OCI-LY7 (cell line): ENCODE data around the gene COL16A1. TPM values are rescaled to one million over a fixed set of nuclear protein-coding genes. Genes with fewer than 3 reads are reported as not detected.

ENCODE experiments used
- BruUV-seq: library from RNA; stranded (reverse); fragments of 400-500 nt; replicated peaks from 2 replicates; lab custom pipeline; 2021; lab: Mats Ljungman, UMichigan
- CTCF ChIA-PET: fragments of 300-600 bp; sonication (Branson Sonifier 250); formaldehyde crosslinking; loops from one replicate; lab custom pipeline; 2022; ENCODE audit warnings: antibody characterized with exemption; ENCODE audit not compliant: unreplicated experiment; lab: Charles Lee
- POLR2A ChIA-PET: fragments of 300-600 bp; sonication (Branson Sonifier 250); formaldehyde crosslinking; loops from one replicate; lab custom pipeline; 2022; ENCODE audit warnings: antibody characterized with exemption; lab: Charles Lee
- DNase-seq: peaks from one replicate; pipeline ENCODE4 v3.0.0-alpha.2; 2015; ENCODE audit warnings: low spot score
- H2AFZ ChIP-seq: fragments of 200-600 bp; sonication (generic), shearing (Covaris generic); 2 replicates; pipeline ENCODE4 v1.6.1; 2014; ENCODE audit warnings: mild to moderate bottlenecking, antibody characterized with exemption, low read length, moderate library complexity
- H3K27ac ChIP-seq: fragments of 200-600 bp; sonication (generic); 2 replicates; pipeline ENCODE4 v1.5.1; 2014; ENCODE audit warnings: mixed run types, low read depth, mild to moderate bottlenecking, moderate library complexity, low read length, inconsistent platforms; ENCODE audit not compliant: poor library complexity, severe bottlenecking
- H3K36me3 ChIP-seq: fragments of 200-600 bp; sonication (generic); 2 replicates; pipeline ENCODE4 v1.6.1; 2014; ENCODE audit warnings: mild to moderate bottlenecking, antibody characterized with exemption, low read length, moderate library complexity, mixed read lengths; ENCODE audit not compliant: insufficient read depth
- H3K4me1 ChIP-seq: fragments of 200-600 bp; sonication (generic); 2 replicates; pipeline ENCODE4 v1.5.1; 2014; ENCODE audit warnings: mild to moderate bottlenecking, low read length; ENCODE audit not compliant: insufficient read depth, poor library complexity, severe bottlenecking
- H3K4me2 ChIP-seq: fragments of 200-600 bp; sonication (generic); 2 replicates; pipeline ENCODE4 v1.6.1; 2014; ENCODE audit warnings: mild to moderate bottlenecking, low read length
- H3K4me3 ChIP-seq: fragments of 200-600 bp; sonication (generic); 2 replicates; pipeline ENCODE4 v1.5.1; 2014; ENCODE audit warnings: mild to moderate bottlenecking, low read depth, low read length; ENCODE audit not compliant: poor library complexity, severe bottlenecking
- H3K79me2 ChIP-seq: fragments of 200-600 bp; sonication (generic); 2 replicates; pipeline ENCODE4 v1.6.1; 2016; ENCODE audit warnings: low read depth, mild to moderate bottlenecking, low read length, moderate library complexity, mixed read lengths; ENCODE audit not compliant: insufficient read depth
- H3K9me2 ChIP-seq: fragments of 200-600 bp; sonication (generic); 2 replicates; pipeline ENCODE4 v1.6.1; 2016; ENCODE audit warnings: mild to moderate bottlenecking, low read length, mixed read lengths; ENCODE audit not compliant: insufficient read depth
- H3K9me3 ChIP-seq: fragments of 200-600 bp; sonication (generic); 2 replicates; pipeline ENCODE4 v1.6.1; 2014; ENCODE audit warnings: mild to moderate bottlenecking, mixed run types, low read length, mixed read lengths
- H4K20me1 ChIP-seq: fragments of 200-600 bp; sonication (generic); 2 replicates; pipeline ENCODE4 v1.6.1; 2014; ENCODE audit warnings: mild to moderate bottlenecking, antibody characterized with exemption, low read length, moderate library complexity, mixed read lengths; ENCODE audit not compliant: insufficient read depth
- CTCF ChIP-seq: fragments of 200-600 bp; sonication (generic); conservative IDR thresholded peaks from 2 replicates; pipeline ENCODE4 v1.5.1; 2014; ENCODE audit warnings: mild to moderate bottlenecking, antibody characterized with exemption, low read length, moderate library complexity, mixed read lengths
- EZH2phosphoT487 ChIP-seq: fragments of 200-600 bp; sonication (generic); IDR thresholded peaks from 2 replicates; pipeline ENCODE4 v1.6.1; 2018; ENCODE audit warnings: low read depth, borderline replicate concordance, mild to moderate bottlenecking, mixed run types, antibody characterized with exemption, low read length, moderate library complexity, mixed read lengths
- intact Hi-C: fragments of 100-400 bp; cut with micrococcal nuclease; formaldehyde crosslinking; loops from one replicate; pipeline ENCODE4 v1.10.0; 2022; ENCODE audit not compliant: unreplicated experiment
- total RNA-seq, 2 experiments: library from RNA; depleted of rRNA in 1 of 2; stranded (reverse); fragments of >200 nt in 1 of 2; shearing (Covaris generic) in 1 of 2; gene quantifications; 2 replicates each; pipeline ENCODE4 v1.2.3, GENCODE V29; 2014 to 2022

COL16A1 gene
- total RNA-seq, 2 experiments from 2014 or later = not detected

- H3K4me1 ChIP-seq = peaks cover 13% of the 10 kb centered on the region
- POLR2A ChIA-PET = interaction anchor here (0.6 kb wide), 1 partner anchor 19 kb away, joined by 4 read pairs; no protein-coding TSS in a partner anchor
- no peaks in the 10 kb centered on the region for H3K79me2 ChIP-seq
- H3K36me3 ChIP-seq = no peaks in the 10 kb centered on the region
- no peak overlapping the region for H3K4me2 ChIP-seq
- intact Hi-C loops = no loop called here
- CTCF ChIA-PET = no interaction called here
- H4K20me1 ChIP-seq = no peaks in the 10 kb centered on the region
- H3K9me3 ChIP-seq = no peaks in the 10 kb centered on the region
- BruUV-seq = no TSS peak
- H3K27ac ChIP-seq = no peak overlapping the region
- H2AFZ ChIP-seq = no peak overlapping the region
- H3K4me3 ChIP-seq = no peak overlapping the region
- no peaks in the 10 kb centered on the region for H3K9me2 ChIP-seq
- TF ChIP-seq CTCF (no peak), EZH2phosphoT487 (no peak)
- no peak for DNase-seq
Measured at GRCh38 chr1:31730336-31731048, 26.7 kb upstream of the COL16A1 start.

GRCh38 chr1:31727849-31728248 lies 24.0 kb upstream of the COL16A1 start:
- no peak for DNase-seq
- no peaks in the 10 kb centered on the region for H3K9me3 ChIP-seq
- ChIA-PET POLR2A (no interaction called here), CTCF (no interaction called here)
- H2AFZ ChIP-seq = no peak overlapping the region
- H3K4me2 ChIP-seq = no peak overlapping the region
- H3K79me2 ChIP-seq = no peaks in the 10 kb centered on the region
- H4K20me1 ChIP-seq = no peaks in the 10 kb centered on the region
- intact Hi-C loops = no loop called here
- no peaks in the 10 kb centered on the region for H3K9me2 ChIP-seq
- no TSS peak for BruUV-seq
- H3K4me3 ChIP-seq = no peak overlapping the region
- H3K27ac ChIP-seq = no peak overlapping the region
- TF ChIP-seq EZH2phosphoT487 (no peak), CTCF (no peak)
- no peaks in the 10 kb centered on the region for H3K36me3 ChIP-seq
- H3K4me1 ChIP-seq = peaks cover 13% of the 10 kb centered on the region

GRCh38 chr1:31727195-31727594 lies 23.4 kb upstream of the COL16A1 start:
- CTCF ChIA-PET = no interaction called here
- Histone ChIP-seq H3K9me2 (no peaks in the 10 kb centered on the region), H3K4me1 (peaks cover 13% of the 10 kb centered on the region), H2AFZ (no peak overlapping the region), H3K36me3 (no peaks in the 10 kb centered on the region), H4K20me1 (no peaks in the 10 kb centered on the region), H3K4me3 (no peak overlapping the region), H3K27ac (no peak overlapping the region), H3K79me2 (no peaks in the 10 kb centered on the region), H3K4me2 (no peak overlapping the region), H3K9me3 (no peaks in the 10 kb centered on the region)
- DNase-seq = no peak
- intact Hi-C loops = no loop called here
- no peak for TF ChIP-seq CTCF
- no peak for TF ChIP-seq EZH2phosphoT487
- POLR2A ChIA-PET = no interaction called here
- BruUV-seq = no TSS peak
